Measurements from ENCODE around the gene IRF8. TPM values are rescaled to one million over a fixed set of nuclear protein-coding genes. Genes with fewer than 3 reads are reported as not detected.
"Not testable (repeated sequence)": the region's sequence is repeated elsewhere in the genome, so short reads cannot be mapped to it uniquely, and the experiment has no call there.

The IRF8 gene
- total and polyA plus RNA-seq, 5 donors from 2014 or later, result 0.78 to 4.4 (median 3.8) TPM

DNA sequence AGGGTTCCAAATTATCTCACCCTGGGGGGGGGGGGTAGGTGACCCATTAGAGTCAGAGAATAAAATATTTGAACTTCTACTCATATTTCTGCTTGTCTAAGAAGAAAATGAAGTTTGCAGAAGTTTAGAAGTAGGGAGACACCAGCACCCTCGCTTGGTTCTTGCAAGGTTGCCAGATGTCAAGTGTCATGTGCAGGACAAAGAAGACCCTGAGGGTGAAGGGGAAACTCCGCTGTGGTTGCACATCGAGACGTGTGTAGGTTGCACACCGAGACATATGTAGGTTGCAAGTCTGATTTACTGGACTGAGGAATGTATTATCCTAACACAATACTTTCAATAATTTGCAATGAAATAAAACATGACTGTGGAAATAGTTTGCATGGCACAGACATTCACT lies 42.4 kb upstream of the IRF8 start:
- ATAC-seq (ENCODE audit: low read depth in 2 of 2) (no peak), DNase-seq (no peak)
- Mint-ChIP-seq H3K4me3 (no peak overlapping the region), H3K27ac (no peak overlapping the region), H3K27me3 (peaks cover 13% of the 10 kb centered on the region), H3K4me1 (no peaks in the 10 kb centered on the region), H3K36me3 (no peaks in the 10 kb centered on the region), H3K9me3 (peaks cover 0 to 2% (median 0%) of the 10 kb centered on the region in 7 donors)
- no peaks in the 10 kb centered on the region for H3K27me3 ChIP-seq (ENCODE audit: control insufficient read depth, insufficient read depth, low read length)
- H3K9me3 ChIP-seq (ENCODE audit: control insufficient read depth in 2 of 2, low read length in 2 of 2), result no peaks in the 10 kb centered on the region
- H3K27ac ChIP-seq (ENCODE audit: insufficient read depth, low read length, poor library complexity, severe bottlenecking), result no peak overlapping the region
- H3K4me3 ChIP-seq (ENCODE audit: low read depth, low read length), result no peak overlapping the region
- H3K4me1 ChIP-seq (ENCODE audit: control insufficient read depth, insufficient read depth, low read length, poor library complexity, severe bottlenecking), result no peaks in the 10 kb centered on the region
- H3K36me3 ChIP-seq (ENCODE audit: control insufficient read depth, insufficient read depth, low read length), result no peaks in the 10 kb centered on the region

GRCh38 chr16:85857406-85857805 lies 41.6 kb upstream of the IRF8 start:
- Mint-ChIP-seq H3K27ac (no peak overlapping the region), H3K27me3 (peaks cover 15% of the 10 kb centered on the region), H3K9me3 (peaks cover 0 to 2% (median 0%) of the 10 kb centered on the region in 7 donors), H3K4me1 (no peaks in the 10 kb centered on the region), H3K36me3 (no peaks in the 10 kb centered on the region), H3K4me3 (no peak overlapping the region)
- H3K27ac ChIP-seq (ENCODE audit: insufficient read depth, low read length, poor library complexity, severe bottlenecking), result no peak overlapping the region
- H3K36me3 ChIP-seq (ENCODE audit: control insufficient read depth, insufficient read depth, low read length), result no peaks in the 10 kb centered on the region
- no peaks in the 10 kb centered on the region for H3K27me3 ChIP-seq (ENCODE audit: control insufficient read depth, insufficient read depth, low read length)
- no peak overlapping the region for H3K4me3 ChIP-seq (ENCODE audit: low read depth, low read length)
- ATAC-seq (ENCODE audit: low read depth in 2 of 2), result no peak
- no peaks in the 10 kb centered on the region for H3K9me3 ChIP-seq (ENCODE audit: control insufficient read depth in 2 of 2, low read length in 2 of 2)
- no peak for DNase-seq
- no peaks in the 10 kb centered on the region for H3K4me1 ChIP-seq (ENCODE audit: control insufficient read depth, insufficient read depth, low read length, poor library complexity, severe bottlenecking)

DNA sequence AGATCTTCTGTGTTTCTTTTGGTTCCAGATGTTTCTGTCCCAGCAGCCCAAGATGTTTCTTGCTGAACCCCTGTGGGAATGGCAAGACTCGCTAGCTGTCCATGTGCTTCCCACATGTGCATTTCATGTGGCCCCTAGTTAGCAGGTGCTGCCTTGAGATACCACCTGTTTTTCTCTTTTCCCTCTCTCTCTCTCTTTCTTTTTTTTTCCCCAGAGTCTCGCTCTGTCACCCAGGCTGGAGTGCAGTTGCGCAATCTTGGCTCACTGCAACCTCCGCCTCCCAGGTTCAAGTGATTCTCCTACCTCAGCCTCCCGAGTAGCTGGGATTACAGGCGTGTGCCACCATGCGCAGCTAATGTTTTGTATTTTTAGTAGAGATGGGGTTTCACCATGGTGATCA lies 40.4 kb upstream of the IRF8 start:
- not testable (repeated sequence) for H3K4me3 Mint-ChIP-seq; H3K4me1 Mint-ChIP-seq; H3K4me3 ChIP-seq (ENCODE audit: low read depth, low read length); ATAC-seq (ENCODE audit: low read depth in 2 of 2); DNase-seq; H3K36me3 Mint-ChIP-seq; H3K27ac ChIP-seq (ENCODE audit: insufficient read depth, low read length, poor library complexity, severe bottlenecking); H3K9me3 Mint-ChIP-seq; H3K9me3 ChIP-seq (ENCODE audit: control insufficient read depth in 2 of 2, low read length in 2 of 2); H3K27me3 ChIP-seq (ENCODE audit: control insufficient read depth, insufficient read depth, low read length); H3K4me1 ChIP-seq (ENCODE audit: control insufficient read depth, insufficient read depth, low read length, poor library complexity, severe bottlenecking); H3K27ac Mint-ChIP-seq; H3K36me3 ChIP-seq (ENCODE audit: control insufficient read depth, insufficient read depth, low read length)
- H3K27me3 Mint-ChIP-seq, result peaks cover 15% of the 10 kb centered on the region

- H3K27ac ChIP-seq (ENCODE audit: insufficient read depth, low read length, poor library complexity, severe bottlenecking), result no peak overlapping the region
- H3K9me3 Mint-ChIP-seq, result peaks cover 0 to 6% (median 0%) of the 10 kb centered on the region in 7 donors
- H3K4me3 ChIP-seq (ENCODE audit: low read depth, low read length), result no peak overlapping the region
- no peaks in the 10 kb centered on the region for H3K9me3 ChIP-seq (ENCODE audit: control insufficient read depth in 2 of 2, low read length in 2 of 2)
- ATAC-seq (ENCODE audit: low read depth in 2 of 2) (no peak), DNase-seq (no peak)
- no peak overlapping the region for H3K27ac Mint-ChIP-seq
- no peaks in the 10 kb centered on the region for H3K36me3 Mint-ChIP-seq
- H3K27me3 ChIP-seq (ENCODE audit: control insufficient read depth, insufficient read depth, low read length), result no peaks in the 10 kb centered on the region
- no peaks in the 10 kb centered on the region for H3K36me3 ChIP-seq (ENCODE audit: control insufficient read depth, insufficient read depth, low read length)
- peaks cover 15% of the 10 kb centered on the region for H3K27me3 Mint-ChIP-seq
- no peak overlapping the region for H3K4me3 Mint-ChIP-seq
- no peaks in the 10 kb centered on the region for H3K4me1 Mint-ChIP-seq
- H3K4me1 ChIP-seq (ENCODE audit: control insufficient read depth, insufficient read depth, low read length, poor library complexity, severe bottlenecking), result no peaks in the 10 kb centered on the region
Observed at GRCh38 chr16:85858984-85859817, 39.8 kb upstream of the IRF8 start.

DNA sequence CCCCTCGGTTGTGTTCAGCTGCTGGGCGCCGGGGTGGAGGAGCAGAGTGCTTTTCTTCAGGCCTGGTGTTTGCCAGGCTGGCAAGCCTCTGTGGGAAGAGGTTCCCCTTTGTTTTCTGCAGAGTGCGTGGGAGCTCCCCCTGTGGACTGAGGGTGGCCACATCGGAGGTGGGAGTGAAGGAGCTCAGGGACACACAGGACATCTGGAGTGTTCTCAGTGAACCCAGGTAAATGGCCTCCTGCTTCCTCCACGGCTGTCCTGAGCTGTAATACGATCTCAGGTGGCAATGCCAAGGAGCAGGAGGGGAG lies 39.2 kb upstream of the IRF8 start:
- Histone ChIP-seq H3K9me3 (ENCODE audit: control insufficient read depth in 2 of 2, low read length in 2 of 2) (no peaks in the 10 kb centered on the region), H3K36me3 (ENCODE audit: control insufficient read depth, insufficient read depth, low read length) (no peaks in the 10 kb centered on the region), H3K27me3 (ENCODE audit: control insufficient read depth, insufficient read depth, low read length) (no peaks in the 10 kb centered on the region), H3K4me1 (ENCODE audit: control insufficient read depth, insufficient read depth, low read length, poor library complexity, severe bottlenecking) (no peaks in the 10 kb centered on the region), H3K27ac (ENCODE audit: insufficient read depth, low read length, poor library complexity, severe bottlenecking) (no peak overlapping the region), H3K4me3 (ENCODE audit: low read depth, low read length) (no peak overlapping the region)
- Mint-ChIP-seq H3K9me3 (peaks cover 0 to 6% (median 0%) of the 10 kb centered on the region in 7 donors), H3K27ac (no peak overlapping the region), H3K36me3 (no peaks in the 10 kb centered on the region), H3K27me3 (peaks cover 15% of the 10 kb centered on the region), H3K4me3 (no peak overlapping the region), H3K4me1 (no peaks in the 10 kb centered on the region)
- no peak for DNase-seq
- ATAC-seq (ENCODE audit: low read depth in 2 of 2), result no peak

- no peak for DNase-seq
- Histone ChIP-seq H3K9me3 (ENCODE audit: control insufficient read depth in 2 of 2, low read length in 2 of 2) (no peaks in the 10 kb centered on the region), H3K4me1 (ENCODE audit: control insufficient read depth, insufficient read depth, low read length, poor library complexity, severe bottlenecking) (no peaks in the 10 kb centered on the region), H3K27me3 (ENCODE audit: control insufficient read depth, insufficient read depth, low read length) (no peaks in the 10 kb centered on the region), H3K36me3 (ENCODE audit: control insufficient read depth, insufficient read depth, low read length) (no peaks in the 10 kb centered on the region), H3K27ac (ENCODE audit: insufficient read depth, low read length, poor library complexity, severe bottlenecking) (no peak overlapping the region), H3K4me3 (ENCODE audit: low read depth, low read length) (no peak overlapping the region)
- no peak overlapping the region for H3K27ac Mint-ChIP-seq
- peaks cover 0 to 6% (median 0%) of the 10 kb centered on the region in 7 donors for H3K9me3 Mint-ChIP-seq
- no peaks in the 10 kb centered on the region for H3K36me3 Mint-ChIP-seq
- H3K4me3 Mint-ChIP-seq, result no peak overlapping the region
- no peak for ATAC-seq (ENCODE audit: low read depth in 2 of 2)
- no peaks in the 10 kb centered on the region for H3K4me1 Mint-ChIP-seq
- H3K27me3 Mint-ChIP-seq, result peaks cover 15% of the 10 kb centered on the region
Observed at GRCh38 chr16:85860413-85861094, 38.4 kb upstream of the IRF8 start.

- DNase-seq, result no peak
- H3K4me1 Mint-ChIP-seq, result no peaks in the 10 kb centered on the region
- no peak overlapping the region for H3K27ac Mint-ChIP-seq
- no peaks in the 10 kb centered on the region for H3K9me3 ChIP-seq (ENCODE audit: control insufficient read depth in 2 of 2, low read length in 2 of 2)
- H3K27me3 Mint-ChIP-seq, result peaks cover 15% of the 10 kb centered on the region
- no peak for ATAC-seq (ENCODE audit: low read depth in 2 of 2)
- peaks cover 0 to 6% (median 0%) of the 10 kb centered on the region in 7 donors for H3K9me3 Mint-ChIP-seq
- H3K27me3 ChIP-seq (ENCODE audit: control insufficient read depth, insufficient read depth, low read length), result no peaks in the 10 kb centered on the region
- H3K4me3 ChIP-seq (ENCODE audit: low read depth, low read length), result no peak overlapping the region
- no peak overlapping the region for H3K4me3 Mint-ChIP-seq
- H3K36me3 ChIP-seq (ENCODE audit: control insufficient read depth, insufficient read depth, low read length), result no peaks in the 10 kb centered on the region
- H3K36me3 Mint-ChIP-seq, result no peaks in the 10 kb centered on the region
- no peak overlapping the region for H3K27ac ChIP-seq (ENCODE audit: insufficient read depth, low read length, poor library complexity, severe bottlenecking)
- H3K4me1 ChIP-seq (ENCODE audit: control insufficient read depth, insufficient read depth, low read length, poor library complexity, severe bottlenecking), result no peaks in the 10 kb centered on the region
Observed at GRCh38 chr16:85861095-85861825, 37.7 kb upstream of the IRF8 start.

Measured in CD4-positive, CD25-positive, alpha-beta regulatory T cell (primary cell).